Stimulated activated CD8-positive, alpha-beta memory T cell treated with anti-CD3 and anti-CD28 coated beads, Interleukin-4, amount 100 ng/mL, for 24 hours (primary cell): ENCODE data around the gene KRT10.
"Not testable (repeated sequence)": the region's sequence is repeated elsewhere in the genome, so short reads cannot be mapped to it uniquely, and the experiment has no call there.

Experiments
- DNase-seq: peaks from one replicate; pipeline ENCODE4 v3.0.0-alpha.2; 2020; ENCODE audit warnings: low read depth

KRT10 gene

DNA sequence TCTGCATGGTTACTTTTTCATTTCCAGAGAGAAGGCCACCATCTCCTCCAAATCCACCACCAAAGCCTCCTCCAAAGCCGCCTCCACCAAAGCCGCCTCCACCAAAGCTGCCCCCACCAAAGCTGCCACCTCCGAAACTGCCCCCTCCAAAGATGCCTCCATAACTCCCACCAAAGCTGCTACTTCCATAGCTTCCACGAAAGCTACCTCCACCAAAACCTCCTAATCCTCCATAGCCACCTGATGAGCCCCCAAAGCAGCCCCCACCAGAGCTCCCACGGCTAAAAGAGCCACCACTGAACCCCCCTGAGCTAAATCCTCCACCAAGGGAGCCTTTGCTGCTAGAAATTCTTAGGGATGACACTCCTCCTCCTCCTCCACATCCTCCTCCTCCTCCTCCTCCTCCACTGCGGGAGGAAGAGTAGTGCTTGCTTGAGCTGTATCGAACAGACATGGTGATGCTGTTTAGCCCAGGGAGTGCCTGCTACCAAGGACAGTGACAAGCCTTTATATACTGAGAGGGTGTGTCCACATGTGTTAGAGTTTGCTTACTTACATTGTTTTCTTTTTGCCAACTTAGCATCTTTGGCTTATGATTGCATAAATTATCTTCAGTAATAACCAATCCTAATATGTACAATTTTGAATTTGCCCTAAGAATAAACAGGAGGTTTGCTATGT lies at the start of gene KRT10:
Gene KRT10 (minus strand): TSS at position 483 of the 681 bp plus-strand sequence. CDS start 29 bp downstream, at position 454.
- no peak for DNase-seq

GRCh38 chr17:40871316-40871715 lies 48.9 kb upstream of the KRT10 start:
- DNase-seq, result no peak

- no peak for DNase-seq
Observed at GRCh38 chr17:40870136-40870535, 47.7 kb upstream of the KRT10 start.

- no peak for DNase-seq
Observed at GRCh38 chr17:40866838-40867237, 44.4 kb upstream of the KRT10 start, which contains the start of gene KRT12. Gene KRT12 (minus strand): TSS chr17:40867223. CDS start chr17:40867186, 37 bp downstream.

DNA sequence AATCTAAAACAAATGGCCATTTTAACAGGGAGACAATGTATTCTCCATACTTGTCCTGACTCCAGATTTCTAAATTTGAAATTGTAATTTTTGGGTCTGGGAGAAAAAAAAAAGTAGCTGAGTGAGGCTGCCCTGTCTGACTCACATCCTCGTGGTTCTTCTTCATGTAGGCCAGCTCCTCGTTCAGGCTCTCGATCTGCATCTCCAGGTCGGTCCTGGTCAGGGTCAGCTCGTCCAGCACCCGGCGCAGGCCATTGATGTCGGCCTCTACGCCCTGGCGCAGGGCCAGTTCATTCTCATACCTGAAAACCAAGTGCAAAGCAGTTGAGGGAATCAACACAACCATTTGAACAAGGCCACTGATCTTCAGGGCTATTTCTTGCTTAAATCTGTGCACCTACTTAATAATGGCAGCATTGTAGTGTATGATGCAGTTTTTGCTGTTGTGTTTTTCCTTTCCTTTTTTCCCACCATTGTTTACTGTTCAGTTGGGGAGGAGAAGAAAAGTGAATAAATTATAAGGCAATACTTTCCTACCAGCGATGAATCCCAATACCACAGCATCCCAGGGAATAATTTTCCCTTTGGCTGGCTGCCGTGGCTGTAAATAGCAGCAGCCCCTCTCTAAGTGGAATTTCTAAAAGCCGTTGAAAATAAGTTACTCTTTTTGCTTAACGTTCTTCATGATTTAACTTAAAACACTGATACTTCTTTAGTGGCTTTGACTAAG lies 42.4 kb upstream of the KRT10 start:
- DNase-seq, result no peak

DNA sequence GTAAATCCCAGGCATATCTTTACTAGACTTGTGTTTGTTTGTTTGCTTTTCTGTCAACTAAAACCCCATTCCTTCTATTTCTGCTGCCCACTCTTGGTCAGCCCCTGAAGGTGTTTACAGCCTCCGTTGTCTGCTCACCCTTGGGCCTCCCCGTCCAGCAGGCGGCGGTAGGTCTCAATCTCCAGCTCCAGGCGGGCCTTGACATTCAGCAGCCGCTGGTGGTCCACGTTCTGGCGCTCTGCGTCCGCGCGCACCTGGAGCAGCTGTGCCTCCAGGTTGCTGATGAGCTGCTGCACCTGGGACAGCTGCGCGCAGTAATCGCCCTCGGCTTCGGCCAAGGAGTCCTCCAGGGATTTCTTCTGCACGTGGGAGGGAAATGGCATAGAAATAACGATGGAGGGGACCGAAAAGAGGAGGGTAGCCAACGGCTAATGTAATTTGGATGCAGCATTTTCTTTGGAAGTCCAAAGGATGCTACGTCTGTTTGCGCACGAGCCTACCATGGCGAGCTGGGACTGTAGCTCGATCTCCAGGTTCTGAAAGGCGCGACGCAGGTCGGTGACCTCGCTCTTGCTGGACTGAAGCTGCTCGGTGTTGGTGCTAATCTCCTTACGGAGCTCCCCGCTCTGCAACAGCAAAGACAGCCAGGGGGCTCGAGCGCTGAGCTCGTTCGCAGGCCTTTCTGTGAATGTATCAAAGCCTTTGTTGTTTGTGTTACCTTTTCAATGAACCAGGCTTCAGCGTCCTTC lies 40.7 kb upstream of the KRT10 start:
- DNase-seq, result no peak

GRCh38 chr17:40859536-40859935 lies 37.1 kb upstream of the KRT10 start:
- DNase-seq, result no peak

DNA sequence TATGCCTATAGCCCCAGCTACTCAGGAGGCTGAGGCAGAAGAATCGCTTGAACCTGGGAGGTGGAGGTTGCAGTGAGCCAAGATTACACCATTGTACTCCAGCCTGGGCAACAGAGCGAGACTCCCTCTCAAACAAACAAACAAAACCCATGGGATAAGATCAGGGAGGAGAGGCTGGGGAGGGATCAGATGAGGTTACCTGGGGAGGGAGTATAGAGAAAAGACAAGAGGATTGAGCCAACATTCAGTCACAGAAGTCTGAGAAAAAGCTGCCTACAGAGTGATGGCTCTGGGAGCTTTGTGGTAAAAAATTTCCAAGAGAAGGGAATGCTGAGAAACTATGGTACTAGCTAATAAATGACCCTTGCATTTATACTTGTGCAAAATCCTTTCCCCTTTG lies 36.3 kb upstream of the KRT10 start:
- not testable (repeated sequence) for DNase-seq

- no peak for DNase-seq
Observed at GRCh38 chr17:40857535-40857934, 35.1 kb upstream of the KRT10 start.

GRCh38 chr17:40854175-40854814 lies 31.9 kb upstream of the KRT10 start:
- no peak for DNase-seq

- no peak for DNase-seq
Observed at GRCh38 chr17:40852364-40852763, 29.9 kb upstream of the KRT10 start.

DNA sequence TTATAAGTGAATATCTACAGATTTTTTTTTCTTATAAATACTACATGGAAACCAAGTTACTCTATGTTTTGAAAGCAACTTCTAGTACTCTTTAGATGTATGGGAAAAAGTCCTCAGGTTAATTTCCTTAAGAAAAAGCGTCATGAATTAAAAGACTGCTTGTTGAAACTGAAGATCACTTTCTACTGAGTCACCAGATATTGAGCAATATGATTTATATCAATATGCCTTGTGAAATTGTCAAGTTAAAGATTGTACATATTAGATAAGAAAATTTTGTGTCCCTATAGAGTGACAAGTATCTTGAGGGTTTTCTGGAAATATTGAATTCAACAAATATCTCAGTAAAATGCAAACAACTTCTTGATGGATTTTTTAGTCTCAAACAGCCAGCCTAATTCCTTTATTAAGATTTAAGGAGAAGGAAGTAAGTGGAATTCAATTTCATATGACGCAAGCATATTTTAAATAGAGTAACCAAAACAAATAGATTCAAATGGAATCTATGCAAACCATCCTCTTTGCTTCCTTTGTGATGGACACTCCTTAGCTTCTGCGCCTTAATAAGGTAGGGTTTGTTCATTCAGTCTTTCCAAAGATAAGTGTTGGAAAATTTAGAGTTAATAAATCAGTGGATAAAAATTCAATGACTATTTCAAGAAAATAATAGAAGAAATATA lies 28.0 kb upstream of the KRT10 start:
- no peak for DNase-seq

DNA sequence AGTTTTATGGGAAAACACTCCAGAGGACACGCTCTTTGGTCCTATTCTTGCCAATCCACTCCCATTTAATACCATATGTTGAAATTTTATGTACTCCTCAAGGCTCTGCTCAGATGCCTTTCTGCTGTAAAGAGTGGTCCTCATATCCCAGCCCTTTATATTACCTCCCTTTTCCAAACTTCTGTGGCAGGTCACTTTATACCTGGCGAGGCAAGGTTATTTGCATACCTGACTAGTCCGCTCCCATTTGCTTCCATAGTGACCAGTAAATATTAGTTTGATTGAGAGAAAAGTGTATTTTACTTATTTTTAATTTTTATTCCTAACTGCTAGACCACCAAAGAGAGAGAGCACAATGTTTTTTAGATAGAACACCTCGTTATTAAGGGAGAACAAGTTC lies 27.3 kb upstream of the KRT10 start:
- no peak for DNase-seq

GRCh38 chr17:40848583-40849235 lies 26.3 kb upstream of the KRT10 start:
- no peak for DNase-seq

GRCh38 chr17:40846515-40847144 lies 24.2 kb upstream of the KRT10 start:
- no peak for DNase-seq

DNA sequence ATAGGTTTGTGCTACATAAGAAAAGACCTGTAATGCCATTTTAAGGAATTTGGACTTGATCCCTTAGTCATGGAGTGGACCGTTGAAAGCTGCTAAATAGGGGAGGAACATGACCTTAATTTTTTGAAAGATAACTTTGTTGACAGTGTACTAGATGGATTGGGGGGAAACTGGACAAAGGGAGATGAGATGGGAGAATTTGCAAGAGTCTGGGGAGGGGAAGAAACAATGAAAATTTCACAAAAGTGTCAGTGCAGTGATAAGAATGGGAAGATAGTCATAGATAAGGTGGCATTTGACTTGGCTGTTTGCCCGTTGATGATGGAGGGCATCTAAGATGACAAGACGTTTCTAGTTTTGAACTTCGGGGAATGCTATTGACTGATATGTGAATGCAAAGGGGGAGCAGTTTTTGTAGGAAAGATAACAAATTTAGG lies 22.3 kb upstream of the KRT10 start:
- DNase-seq, result no peak

DNA sequence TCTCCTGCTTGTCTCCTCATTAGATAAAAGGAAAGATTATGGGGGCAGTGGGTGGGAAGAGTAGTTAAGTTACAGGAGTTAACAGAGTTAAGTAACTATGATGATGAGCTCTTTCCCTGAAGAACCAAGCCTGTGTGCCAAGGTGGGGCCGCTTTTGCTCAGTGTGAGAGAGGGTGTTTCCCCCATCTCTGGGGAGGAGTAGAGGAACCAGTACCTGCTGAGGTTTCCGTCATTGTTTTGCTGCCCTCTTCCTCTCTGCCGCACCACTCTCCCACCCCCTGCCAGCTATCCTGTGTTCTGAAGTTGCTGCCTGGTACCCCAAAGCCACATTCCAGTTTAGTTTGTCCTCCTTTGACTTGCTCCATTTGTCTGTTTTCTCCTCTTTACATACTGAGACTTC lies 20.8 kb upstream of the KRT10 start:
- DNase-seq, result no peak

GRCh38 chr17:40841246-40841645 lies 18.8 kb upstream of the KRT10 start:
- DNase-seq, result no peak

GRCh38 chr17:40839194-40839593 lies 16.8 kb upstream of the KRT10 start:
- DNase-seq, result no peak

DNA sequence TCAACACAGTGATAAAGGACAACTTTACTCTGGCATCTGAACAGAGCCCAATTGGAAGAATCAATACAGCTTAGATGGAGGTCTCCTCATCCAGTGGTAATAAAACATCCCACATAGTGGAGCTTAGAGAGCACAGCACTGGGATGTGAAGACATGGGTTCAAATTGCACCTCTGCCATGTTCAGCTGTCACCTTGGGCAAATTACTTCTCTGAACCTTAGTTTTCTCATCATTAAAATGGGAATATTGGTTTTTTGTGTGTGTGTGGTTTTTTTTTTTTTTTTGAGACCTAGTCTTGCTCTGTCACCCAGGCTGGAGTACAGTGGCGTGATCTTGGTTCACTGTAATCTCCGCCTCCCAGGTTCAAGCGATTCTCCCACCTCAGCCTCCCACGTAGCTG lies 13.6 kb upstream of the KRT10 start:
- DNase-seq, result no peak

DNA sequence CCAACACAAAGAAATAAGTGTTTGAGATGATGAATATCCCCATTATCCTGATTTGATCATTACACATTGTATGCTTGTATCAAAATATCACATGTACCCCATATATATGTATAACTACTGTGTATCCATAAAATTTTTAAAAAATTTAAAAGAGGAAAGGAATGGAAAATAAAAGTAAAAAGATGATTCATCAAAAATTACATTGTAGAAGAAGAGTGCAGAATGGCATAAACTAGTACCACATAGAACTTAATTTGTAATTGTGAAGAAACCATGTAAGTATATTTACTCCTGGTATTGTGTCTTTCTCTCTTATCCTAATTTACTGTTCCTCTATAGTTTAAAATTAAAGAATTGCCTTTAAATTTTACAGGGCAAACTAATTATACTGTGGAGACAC lies 11.5 kb upstream of the KRT10 start:
- no peak for DNase-seq
